NCI-H82 treated with DMSO at 0.1 percent for 48 hours (cell line): Measurements from ENCODE around the gene SART1.
"Not testable (repeated sequence)": the region's sequence is repeated elsewhere in the genome, so short reads cannot be mapped to it uniquely, and the experiment has no call there.

Experiments
- DNase-seq: peaks from one replicate; lab custom pipeline; 2025; ENCODE audit not compliant: unreplicated experiment; lab: John Stamatoyannopoulos, UW

SART1 gene

DNA sequence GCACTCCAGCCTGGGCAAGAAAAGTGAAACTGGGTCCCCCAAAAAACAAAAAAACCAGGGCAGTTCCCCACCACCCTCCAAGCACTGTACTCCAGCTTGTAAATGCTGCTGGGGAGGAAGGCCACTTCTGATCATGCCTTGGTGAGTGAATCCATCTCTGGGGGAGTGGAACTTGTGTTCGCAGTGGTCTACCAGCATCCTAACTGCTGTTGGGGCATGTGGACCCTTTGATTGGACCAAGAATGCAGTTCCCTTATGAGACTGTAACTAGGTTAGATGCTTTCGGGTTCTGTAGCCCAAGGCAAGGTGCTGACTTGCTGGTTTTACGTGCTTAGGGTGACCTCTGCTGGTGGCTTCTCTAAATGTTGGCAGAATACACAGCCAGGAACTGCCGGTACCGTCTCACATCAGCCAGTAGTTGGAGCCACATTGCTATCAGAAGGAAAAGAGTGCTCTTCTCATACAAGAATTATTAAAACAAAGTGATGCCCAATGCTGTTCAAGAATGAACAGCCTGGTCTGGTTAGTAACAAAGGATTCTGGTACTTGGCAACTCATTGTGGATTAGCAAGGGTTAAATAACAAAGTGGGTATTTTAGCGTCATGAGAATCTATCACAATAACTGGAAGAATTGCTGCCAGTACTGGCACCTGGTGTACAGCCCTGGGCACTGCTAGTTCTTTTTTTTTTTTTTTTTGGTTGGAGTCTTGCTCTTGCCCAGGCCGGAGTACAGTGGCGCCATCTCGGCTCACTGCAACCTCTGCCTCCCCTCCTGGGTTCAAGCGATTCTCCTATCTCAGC is 27.5 kb downstream of the SART1 start:
- DNase-seq: peak; percentile 78

DNA sequence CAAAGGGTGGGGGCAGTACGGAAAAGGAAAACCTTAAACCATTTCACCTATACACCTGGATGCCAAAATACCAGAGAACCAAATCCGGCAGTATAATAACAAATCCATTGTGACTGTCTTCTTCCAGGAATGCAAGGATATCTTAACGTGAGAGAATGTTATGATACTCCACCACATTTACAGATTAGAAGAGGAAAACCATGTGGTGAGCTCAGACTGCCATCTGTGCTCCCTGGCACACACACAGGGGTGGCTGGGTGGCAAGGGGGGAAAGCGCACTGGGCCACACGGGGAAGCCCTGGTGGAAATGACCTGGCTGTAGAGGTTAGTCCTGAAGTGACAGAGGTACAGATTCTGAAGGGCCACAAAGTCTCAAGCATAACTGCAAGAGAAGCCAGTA is 30.5 kb downstream of the SART1 start:
- no peak for DNase-seq

DNA sequence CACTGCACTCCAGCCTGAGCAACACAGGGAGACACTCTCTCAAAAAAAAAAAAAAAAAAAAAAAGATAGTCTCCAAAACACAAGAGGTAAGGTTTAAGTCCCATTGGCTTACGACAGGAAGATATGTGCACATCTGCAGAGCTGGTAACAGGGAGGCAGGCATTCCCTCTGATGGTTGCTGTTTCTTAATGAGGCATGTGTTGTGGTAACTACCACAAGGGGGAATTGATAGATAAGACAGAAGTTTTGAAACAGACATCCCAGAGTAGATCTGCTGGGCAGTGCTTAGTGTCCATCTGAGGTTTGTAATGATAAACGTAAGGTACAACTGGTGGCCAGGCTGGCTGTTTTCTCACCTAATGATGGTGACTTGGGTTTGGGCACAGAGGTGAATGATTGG is 35.8 kb downstream of the SART1 start:
- no peak for DNase-seq

DNA sequence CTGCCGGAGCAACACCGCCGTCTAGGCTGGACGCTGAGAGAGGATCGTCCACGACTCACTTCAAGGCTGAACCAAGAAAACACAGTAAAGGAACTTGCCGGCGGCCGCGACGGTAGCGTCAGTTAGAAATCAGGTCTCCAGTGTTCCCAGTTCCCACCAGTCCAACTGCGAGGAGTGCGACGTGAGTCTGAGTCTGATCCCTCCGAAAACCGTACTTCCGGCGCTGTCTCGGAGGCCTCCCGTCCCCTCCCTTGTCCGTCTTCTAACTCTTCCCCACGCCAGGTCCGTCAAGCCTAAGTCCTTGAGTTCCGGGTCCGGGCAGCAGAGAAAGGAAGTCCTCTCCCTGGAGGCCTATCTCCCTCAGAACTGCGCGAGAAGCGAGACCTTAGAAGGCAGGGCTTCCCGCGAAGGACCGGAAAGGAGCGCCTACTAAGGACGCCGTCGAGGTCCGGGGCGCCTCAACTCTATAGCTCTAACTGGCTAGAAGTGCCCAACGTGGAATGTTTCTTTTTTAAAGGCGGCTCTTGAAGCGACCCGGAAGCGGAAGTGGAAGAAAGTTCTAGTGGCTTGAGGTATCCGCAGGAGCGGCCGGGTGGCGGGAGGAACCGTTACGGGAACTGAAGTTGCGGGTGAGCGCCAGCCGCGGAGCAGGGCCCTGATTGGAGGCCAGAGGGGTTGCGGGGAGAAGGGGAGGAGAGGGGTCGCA is 40.6 kb downstream of the SART1 start, which contains the start of the genes BANF1 and EIF1AD:
Gene BANF1, plus strand, starts transcription at position 562 of the 706 bp plus-strand sequence. CDS start 748 bp downstream, outside the sequence.
Gene EIF1AD, minus strand, starts transcription at position 216 of the 706 bp plus-strand sequence. CDS start 1,768 bp downstream, outside the sequence.
- DNase-seq: peak; percentile 88

DNA sequence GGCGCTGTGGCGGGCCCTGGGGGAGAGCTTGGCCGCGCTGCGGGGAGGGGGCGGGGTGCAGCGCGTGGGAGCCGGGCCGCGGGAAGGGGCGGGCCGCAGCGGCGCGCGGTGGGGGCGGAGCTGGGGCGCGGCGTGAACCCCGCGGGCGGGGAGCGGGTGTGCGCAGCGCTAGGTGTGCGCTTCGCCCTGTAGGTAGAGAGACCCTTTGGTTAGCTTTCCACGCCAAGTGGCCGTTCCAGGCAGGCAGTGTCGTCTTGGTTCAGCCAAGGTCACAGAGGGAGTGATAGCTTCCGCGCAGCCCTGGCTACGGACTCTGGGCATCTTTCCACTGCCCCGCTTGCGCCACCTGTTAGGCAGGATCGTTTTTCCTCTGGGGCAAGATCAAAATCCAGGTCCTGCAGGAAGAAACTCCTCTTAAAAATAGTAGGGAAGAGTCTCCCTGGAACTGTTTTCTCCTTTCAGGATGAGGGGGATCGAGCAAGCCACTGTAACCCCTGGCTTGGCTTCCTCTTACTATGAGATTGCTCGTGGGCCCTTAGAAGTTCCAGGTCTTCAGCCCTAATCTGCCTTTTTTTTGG is 41.2 kb downstream of the SART1 start:
- DNase-seq: no peak

DNA sequence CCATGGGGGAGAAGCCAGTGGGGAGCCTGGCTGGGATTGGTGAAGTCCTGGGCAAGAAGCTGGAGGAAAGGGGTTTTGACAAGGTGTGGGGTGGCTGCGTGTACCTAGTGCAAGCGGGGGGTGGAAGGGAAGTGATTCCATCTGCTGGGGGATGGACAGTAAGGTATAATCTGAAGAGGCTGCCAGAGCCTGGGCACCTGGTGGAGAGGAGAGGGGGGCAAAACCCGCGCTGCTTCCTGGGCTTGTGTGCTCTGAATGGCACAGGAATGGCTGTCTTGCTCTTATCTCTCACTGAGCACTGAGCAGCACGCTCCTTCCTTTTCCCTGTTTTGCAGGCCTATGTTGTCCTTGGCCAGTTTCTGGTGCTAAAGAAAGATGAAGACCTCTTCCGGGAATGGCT is 41.8 kb downstream of the SART1 start:
- no peak for DNase-seq

DNA sequence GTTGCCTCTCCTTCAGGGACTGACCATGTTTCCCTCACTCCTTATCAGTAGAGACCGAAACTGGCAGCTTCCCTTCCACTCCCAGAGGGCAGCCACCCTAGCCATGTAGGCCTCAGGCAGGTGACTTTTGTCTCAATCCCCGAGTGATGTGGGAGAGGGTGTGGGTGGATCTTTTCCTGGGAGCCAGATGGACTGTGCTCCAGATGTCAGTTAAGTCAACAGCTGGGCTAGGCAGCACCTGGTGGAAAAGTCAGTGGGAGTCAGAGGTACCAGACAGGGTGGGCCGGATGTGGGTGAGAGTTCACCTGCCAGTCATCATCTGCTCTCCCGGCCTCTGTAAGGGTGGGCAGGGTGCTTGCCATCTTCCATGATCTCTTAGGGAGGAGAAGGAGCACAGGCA is 42.7 kb downstream of the SART1 start:
- DNase-seq: no peak

DNA sequence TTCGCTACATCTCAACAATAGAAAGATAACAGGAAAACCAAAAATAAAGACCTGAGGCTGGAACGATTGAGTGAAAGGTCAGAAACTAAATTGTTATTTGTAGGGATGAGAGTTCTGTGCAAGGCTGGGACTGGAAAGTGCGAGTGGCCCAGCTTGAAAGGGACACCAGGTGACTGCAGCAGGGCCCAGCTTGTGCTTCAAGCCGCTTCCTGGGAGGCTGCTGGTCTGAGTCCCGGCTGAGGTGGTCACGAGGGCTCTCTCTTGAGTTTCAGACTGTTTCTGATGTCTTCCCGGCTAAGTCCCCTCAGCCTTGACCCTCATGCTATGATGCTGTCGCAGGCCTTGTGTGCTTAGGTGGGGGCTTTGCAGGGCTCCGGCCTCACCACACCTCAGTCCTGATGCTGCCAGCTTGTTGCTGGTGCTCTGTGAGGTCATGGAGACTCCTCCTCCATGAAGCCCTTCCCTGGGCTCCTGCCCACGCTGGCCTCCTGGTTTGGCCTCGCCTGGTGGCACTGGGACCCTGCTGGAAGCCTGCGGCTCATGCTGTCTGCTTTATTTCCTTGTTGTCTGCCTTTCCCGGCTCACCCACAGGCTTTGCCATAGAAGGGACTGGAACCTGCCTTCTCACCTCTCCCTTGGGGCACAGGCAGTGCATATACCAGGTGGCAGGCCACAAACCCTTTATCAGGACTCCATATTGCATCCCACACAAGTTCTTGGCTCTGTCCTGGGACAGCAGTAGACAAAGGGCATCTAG is 44.8 kb downstream of the SART1 start:
- no peak for DNase-seq

DNA sequence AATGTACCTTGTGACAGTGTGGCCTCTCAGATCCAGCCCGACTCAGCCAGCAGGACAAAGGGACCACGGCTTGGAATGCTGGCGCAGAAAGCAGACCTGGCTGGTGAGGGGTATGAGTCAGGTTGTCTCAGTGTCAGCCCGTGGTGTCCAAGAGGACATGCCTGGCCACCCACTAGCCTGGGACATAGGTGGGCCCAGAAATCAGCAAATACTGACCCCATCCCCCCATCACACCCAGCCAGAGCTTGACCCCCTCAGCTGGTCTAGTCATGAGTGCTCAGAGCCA is 45.3 kb downstream of the SART1 start:
- DNase-seq: no peak

DNA sequence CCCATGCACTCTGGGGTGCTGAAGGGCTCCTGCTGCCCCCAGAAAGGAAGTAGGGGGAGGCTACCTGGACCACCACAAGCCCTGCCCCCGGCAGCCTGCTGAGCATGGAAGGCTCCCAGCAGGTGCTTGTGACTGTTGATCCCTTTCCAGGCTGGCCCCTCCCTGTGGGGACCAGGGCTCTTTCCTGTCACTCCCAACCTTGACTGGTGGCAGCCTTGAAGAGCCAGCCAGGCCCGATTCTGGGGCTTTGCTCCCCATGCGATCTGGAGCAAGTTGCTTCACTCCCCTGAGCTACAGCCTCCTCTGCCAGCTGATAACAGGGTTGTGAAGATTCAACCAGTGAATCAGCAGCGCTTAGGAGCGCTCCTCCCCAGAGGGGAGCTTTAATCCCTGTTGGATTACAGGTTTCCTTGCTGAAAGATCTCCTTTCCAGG is 45.7 kb downstream of the SART1 start:
- peak; percentile 5 for DNase-seq

DNA sequence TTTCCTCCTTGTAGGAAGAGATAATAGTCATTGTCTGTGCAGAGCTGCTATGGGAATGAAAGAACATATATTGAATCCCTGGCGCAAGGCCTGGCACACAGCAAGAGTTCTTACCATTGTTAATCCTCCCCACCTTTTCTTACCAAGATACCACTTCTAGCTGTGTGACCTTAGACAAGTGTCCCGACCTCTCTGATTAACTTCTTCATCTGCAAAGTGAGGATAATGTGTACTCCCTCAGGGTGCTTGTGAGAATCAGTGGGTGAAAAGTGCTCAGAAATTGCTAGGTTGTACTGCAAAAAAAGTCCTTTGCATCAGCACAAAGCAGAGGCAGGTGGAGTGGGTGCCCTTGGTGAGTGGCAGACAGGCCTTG is 46.5 kb downstream of the SART1 start:
- no peak for DNase-seq

DNA sequence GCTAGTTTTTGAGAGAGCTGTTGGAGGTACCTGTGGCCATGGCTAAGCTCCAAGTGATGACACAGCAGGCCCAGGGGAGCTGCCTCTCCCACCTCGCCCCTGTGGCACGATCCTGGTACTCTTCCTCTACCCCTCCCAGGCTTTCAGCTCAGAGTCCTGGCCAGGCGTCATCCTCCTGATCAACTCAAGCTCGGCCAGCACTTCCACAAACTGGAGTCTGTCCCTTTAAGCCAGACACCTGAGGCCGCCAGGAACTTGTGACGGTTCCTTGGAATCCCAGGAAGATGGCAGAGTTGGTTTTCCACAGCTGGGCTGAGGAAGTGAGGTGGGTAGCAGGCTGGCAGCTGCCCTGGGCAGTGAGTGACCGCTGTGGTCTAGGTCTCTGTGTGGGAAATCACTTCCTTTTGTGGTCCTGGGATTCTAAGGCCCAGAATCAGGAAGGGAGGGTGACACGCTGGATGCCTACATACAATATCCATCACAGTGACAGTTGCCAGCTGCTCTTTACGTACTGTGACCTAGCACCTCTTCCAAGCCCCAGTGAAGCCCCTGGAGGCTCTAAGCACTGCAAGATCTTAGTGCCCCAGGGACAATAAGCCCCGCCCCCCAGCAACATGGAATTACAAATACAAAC is 47.1 kb downstream of the SART1 start:
- DNase-seq: peak; percentile 3

DNA sequence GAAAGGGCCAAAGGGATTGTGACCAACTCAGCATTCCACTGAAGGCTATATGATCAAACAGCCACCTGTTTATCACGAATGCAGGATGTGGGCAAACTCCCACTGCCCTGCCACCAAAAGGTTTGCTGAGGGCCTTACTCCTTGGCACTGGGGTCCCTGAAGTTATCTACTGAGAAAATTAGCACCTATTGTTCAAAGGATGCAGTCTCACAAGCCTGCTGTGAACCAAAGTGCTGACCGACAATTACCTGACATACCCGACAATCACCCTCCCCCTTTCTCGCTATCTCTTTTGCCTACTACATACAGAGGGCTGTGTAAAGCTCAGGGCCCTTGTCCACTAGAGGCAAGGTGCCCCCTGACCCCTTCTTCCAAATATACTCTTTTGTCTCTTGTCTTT is 48.5 kb downstream of the SART1 start:
- DNase-seq: not testable (repeated sequence)

DNA sequence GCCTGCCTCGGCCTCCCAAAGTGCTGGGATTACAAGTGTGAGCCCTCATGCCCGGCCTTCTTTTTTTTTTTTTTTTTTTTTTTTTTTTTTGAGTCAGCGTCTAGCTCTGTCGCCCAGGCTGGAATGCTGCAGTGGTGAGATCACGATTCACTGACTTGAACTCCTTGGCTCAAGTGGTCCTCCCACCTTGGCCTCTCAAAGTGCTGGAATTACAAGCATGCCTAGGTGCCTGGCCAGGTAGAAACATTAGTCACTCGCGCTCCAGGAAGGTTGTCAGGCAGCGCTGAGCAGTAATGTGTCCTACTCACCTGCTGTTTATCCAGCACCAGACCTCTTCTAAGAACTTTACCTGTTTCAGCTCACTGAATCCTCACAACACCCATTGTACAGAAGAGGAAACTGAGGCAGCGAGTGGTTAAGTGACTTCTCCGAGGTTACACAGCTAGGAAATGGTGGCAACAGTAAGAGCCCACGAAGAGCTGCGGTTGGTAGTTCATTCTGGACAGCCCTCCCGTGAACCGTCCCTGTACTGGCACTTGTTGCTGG is 49.8 kb downstream of the SART1 start:
- no peak for DNase-seq

DNA sequence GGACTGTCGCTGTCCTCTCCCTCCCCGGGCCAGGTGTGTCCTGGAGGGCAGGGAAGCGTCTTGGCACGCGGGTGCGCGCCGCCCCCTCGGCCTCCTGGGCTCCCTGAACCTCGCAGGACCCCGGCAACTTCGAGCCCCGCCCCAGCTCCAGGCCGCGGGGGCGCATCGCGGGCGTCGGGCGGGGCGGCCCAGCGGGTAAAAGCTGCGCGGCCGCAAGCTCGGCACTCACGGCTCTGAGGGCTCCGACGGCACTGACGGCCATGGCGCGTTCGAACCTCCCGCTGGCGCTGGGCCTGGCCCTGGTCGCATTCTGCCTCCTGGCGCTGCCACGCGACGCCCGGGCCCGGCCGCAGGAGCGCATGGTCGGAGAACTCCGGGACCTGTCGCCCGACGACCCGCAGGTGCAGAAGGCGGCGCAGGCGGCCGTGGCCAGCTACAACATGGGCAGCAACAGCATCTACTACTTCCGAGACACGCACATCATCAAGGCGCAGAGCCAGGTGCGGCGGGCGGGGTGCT is 50.3 kb downstream of the SART1 start, which contains the start of gene CST6:
Gene CST6, plus strand, starts transcription at position 224 of the 519 bp plus-strand sequence. Its CDS starts 37 bp downstream, at position 261.
- no peak for DNase-seq

DNA sequence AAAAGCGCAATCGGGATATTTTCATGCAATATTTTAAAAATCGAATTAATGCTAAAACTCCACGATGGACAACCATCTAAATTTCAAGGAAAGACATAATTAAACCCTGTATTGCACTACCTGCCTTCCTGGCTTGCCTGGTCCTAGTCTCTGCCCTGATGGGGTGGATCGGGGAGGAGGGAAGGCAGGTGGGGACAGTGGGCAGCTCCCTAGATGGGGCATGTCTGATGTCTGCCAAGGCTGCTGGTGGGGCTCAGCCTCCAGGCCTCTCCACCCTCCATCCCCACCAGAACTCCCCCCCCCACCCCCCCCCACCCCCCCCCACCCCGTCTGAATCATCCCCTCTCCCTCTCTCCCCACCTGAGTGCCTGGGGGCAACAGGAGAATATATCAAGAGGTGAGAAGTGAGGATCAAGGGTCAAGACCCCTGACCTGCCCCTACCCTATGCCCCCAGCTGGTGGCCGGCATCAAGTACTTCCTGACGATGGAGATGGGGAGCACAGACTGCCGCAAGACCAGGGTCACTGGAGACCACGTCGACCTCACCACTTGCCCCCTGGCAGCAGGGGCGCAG is 50.9 kb downstream of the SART1 start:
- no peak for DNase-seq

DNA sequence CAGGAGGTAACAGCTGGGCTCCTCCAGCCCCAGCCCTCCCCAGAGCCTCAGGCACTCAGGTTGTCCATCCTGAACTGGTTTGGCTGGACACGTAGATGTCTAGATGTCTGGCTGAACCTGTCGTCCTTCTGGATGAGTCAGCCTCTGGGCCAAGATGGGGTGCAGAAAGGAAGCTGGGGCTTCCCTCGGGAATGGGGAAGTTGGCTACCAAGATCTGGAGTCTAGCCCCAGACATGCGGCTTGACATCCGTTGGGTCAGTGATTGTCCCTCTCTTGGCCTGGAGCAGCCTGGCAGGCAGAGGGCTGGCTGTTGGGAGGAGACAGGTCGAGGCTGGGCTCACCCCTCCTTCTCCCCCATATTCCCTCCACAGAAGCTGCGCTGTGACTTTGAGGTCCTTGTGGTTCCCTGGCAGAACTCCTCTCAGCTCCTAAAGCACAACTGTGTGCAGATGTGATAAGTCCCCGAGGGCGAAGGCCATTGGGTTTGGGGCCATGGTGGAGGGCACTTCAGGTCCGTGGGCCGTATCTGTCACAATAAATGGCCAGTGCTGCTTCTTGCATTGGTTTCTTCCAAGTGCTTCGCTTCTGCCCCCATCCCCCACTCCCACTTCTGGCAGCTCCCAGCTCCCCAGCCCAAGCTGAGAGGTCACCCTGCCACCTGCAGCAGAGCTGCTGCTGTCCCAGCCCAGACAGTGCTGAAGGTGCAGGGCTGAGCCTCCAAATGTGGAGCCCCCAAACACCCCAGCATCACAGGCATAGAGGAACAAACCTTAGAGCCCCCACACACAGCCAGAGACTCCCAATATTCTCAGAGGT is 51.6 kb downstream of the SART1 start:
- DNase-seq: no peak

DNA sequence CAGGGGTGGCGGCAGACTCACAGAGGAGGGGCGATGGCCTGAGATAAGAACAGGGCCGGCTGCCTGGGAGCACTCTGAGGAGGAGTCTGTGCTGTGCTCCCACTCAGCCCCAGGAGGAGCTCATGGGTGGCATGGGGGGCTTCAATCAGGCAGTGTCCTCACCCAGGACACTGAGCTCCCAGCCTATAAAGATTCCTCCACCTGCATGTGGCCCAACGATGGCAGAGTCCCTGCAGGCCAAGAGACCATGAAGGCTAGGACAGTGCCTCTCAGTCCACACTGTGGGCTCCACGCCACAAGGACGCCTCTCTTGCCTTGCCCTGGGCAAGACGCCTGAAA is 52.2 kb downstream of the SART1 start:
- no peak for DNase-seq

DNA sequence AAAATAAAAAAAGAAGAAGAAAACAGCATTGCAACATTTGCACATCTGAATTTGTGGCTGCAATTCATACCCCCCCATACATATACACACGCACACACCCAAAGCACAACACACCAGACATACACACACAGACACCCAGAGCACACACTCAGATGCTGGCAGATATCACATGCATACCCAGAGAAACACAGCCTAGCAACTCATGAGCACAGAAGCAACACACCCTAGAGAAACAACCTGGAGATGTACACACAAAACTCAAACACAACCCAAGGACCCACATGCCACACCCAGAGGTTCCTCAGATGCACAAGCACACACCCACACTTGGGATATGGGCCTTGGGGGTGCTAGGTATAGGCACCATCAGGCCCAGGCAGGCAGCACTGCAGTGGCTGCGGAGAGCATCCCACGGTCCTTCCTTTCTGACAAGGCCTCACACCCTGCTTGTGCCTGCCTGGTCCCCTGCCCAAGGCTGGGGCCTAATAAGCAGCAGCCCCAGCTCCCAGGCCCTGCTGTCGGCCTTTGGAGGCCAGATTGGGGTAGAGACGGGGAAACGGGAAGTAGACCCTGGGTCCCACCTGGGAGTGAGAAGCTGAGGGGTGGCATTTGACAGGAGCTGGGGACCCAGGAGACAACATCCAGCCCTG is 53.4 kb downstream of the SART1 start:
- no peak for DNase-seq
